ENCODE measurements around the gene ZNF385C.

ZNF385C gene

DNA sequence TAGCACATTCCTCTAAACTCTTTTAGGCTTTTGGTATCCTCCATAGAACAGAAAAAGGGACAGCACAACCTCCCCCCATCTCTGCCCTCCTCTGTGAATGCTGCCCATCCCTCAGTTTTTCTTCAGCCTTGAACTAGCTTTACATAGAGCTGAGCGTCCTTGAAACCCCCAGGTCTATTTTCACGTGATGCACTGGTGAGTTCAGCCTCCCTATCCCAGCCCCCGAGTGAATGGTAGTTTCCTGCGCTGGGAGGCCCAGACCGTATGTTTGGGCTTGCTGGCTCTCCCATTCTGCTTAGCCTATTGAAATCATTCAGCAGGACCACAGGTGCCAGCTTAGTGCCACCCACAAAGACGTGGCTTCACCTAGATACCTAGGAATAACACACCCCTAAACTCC, 22.5 kb downstream of the ZNF385C start:
- DNase-seq: no peak

DNA sequence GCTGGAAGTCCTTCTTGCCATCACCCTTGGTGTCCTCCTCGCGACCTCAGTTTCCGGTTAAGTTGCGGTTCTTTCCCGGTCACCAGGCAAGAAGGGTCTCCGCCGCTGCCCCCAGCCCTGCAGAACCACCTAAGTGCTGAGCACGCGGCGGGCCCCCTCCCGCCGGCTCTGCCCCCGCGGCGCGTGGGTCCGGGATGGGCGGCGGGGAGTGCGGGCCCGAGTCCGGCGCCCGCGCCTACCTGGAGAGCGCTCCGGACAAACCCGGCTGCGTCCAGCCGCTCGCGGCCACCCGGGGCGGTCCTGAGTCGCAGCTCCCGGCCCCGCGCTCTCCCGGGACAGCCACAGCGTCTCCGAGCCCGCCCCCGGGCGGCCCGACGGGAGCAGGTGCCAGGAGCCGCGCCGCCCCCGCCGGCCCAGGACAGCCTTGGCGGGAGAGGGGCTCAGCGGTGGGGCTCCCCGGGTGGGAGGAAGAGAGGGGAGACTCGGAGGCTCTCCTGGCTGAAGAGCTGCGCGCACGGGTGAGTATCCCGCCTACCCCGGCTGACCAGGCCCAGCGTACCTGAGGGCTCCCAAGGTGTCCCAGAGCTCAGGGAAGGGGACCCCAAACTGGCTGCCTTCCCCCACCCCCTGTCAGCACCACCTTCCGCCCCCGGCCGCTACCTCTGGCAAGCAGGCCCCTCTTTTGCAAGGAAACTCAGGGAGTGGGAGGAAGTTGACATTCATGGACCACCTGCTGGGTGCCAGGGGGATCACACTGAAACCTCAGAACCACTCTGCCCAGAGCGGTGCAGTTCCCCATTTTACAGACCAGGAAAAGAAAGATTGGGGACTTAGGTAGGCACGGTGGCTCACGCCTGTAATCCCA, 25.7 kb downstream of the ZNF385C start:
- DNase-seq: no peak

- DNase-seq: no peak
These were observed 26.5 kb downstream of the ZNF385C start for GRCh38 chr17:42071810-42072209.

DNA sequence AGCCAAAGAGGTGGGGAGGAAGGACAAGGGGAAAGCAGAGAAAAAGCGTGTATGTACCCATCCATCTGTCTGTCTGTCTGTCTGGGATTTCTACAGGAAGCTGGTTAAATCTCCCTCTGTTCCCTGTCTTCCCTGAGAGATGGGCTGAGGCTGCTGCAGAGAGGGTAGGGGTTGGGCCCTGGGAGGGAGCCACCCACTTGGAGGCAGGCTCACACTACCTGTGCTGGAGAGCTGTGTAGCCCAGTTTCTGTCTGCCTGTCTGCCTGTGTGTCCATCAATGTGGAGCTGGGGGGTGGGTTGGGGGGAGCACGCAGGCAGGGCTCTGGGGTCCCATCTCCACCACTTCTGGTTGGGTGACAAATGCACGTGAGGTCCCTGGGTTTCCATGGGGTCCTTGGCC, 29.3 kb downstream of the ZNF385C start:
- no peak for DNase-seq

- DNase-seq: peak; percentile 34
These were observed 30.7 kb downstream of the ZNF385C start for GRCh38 chr17:42067371-42068091.

GRCh38 chr17:42065201-42065600, 33.1 kb downstream of the ZNF385C start:
- DNase-seq: no peak

GRCh38 chr17:42062681-42063080, 35.6 kb downstream of the ZNF385C start:
- DNase-seq: no peak

DNA sequence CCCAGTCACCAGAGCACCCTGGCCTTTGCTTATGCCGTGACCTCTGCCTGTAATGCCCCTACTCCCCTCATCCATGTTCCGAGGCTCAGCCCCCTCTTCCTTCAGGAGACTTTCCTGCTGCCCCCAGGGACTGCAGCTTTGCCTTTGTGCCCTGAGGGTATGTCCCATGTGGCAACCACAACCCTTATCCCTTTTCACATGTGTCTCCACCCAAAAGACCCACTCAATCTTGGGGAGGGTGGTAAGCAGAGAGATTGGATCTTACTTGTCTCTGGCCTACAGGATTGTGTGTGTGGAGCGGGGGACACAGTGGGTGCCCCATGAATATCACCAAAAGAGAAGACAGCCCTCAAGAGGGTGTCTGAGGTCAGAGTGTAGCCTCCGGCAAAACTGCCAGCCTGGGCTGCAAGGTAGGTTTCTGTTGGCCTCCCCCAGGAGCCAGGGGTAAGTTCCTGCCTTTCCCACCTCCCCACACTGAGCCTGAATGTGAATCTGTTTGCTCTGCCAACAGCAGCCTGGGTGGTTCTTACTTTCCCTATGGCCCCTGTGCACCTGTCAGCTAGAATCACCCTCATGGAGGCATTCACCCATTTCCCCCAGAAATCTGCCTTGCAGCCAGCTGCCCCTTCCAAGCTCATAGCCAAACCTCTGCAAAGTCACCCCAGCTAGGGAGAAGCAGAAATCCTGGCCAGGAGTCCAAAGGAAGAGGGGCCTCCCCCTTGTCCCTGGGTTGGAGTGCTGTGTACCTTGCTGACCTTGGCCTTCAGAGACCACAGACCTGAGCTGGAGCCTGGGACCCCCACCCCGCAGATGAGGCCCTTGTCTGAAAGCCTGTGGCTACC, 36.4 kb downstream of the ZNF385C start:
- DNase-seq: no peak

DNA sequence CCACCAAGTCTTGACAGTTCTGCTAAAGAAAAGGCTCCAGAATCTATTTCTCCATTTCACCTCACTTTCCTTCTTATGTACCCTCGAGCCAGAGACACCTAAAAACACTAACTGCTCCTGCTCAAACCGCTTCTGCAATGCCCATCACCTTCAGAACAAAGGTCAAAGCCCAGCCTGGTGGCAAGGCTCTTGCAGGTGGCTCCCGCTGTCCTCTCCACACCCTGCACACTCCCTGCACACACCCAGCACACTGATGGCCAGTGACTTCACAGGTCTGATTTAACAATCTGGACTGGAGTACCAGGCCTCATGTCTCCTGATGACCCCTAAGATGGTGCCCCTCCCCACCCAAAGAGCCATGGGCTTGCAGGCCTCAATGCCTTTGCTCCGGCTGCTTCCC, 38.0 kb downstream of the ZNF385C start:
- no peak for DNase-seq

DNA sequence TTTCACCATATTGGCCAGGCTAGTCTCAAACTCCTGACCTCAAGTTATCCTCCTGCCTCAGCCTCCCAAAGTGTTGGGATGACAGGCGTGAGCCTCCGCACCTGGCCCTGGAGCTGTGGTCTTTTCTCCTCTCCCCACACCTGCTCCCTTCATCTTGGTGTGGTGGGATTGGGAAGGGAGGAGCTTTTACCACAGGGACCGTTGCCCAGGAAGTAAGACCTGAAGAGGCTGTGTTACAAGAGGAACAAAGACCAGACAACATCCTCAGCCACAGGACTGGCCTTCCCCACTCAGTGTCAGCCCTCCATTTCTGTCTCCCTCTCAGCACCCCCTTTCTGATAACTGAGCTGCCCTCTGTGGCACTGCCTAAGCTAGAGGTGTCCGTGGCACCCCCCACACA, 38.5 kb downstream of the ZNF385C start:
- no peak for DNase-seq

DNA sequence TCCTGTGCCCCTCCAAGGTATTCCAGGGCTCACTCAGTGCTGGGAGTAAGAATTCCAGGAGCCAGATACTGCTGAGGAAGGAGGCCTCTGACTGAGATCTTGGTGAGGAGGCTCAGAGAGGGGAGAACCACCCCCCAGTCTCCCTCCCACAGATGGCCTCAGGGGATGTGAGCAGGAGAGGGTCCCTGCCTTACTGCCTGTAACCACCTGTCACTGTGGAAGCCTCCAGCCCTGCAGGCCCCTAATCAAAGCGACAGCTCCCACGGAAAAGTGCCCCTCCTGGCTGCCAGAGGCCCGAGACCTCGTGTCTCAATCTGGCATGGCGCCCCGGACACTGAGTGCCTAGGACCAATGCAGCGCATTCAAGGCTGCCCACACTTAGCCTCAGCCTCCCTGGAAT, 40.2 kb downstream of the ZNF385C start:
- no peak for DNase-seq

- no peak for DNase-seq
These were observed 41.6 kb downstream of the ZNF385C start for GRCh38 chr17:42056635-42057034.

GRCh38 chr17:42055496-42055895, 42.8 kb downstream of the ZNF385C start:
- DNase-seq: no peak

- no peak for DNase-seq
These were observed 43.2 kb downstream of the ZNF385C start for GRCh38 chr17:42055027-42055426.

GRCh38 chr17:42053731-42054500, 44.4 kb downstream of the ZNF385C start:
- no peak for DNase-seq

- DNase-seq: no peak
These were observed 45.9 kb downstream of the ZNF385C start for GRCh38 chr17:42052346-42052877.

DNA sequence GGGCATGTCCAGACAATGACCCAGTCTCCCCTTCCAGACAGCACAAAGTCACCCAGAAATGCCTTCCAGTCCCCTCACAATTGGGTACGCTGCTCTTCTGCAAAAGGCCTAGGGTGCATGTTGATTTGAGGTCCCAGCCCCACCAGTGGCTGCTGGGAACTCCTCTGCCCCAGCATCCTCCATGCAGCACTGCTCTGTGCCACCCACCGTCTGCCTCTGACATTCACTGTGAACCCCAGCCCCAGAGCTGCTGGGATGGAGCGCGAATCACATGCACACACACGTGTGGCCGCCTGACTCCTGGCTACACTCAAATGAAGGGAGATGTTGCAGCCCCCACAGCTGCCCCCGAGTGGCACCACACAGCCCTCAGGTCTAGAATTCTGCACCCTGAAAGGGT, 46.6 kb downstream of the ZNF385C start:
- no peak for DNase-seq

- no peak for DNase-seq
These were observed 47.3 kb downstream of the ZNF385C start for GRCh38 chr17:42051013-42051400.

GRCh38 chr17:42050393-42051012, 47.8 kb downstream of the ZNF385C start, which contains the start of gene C17orf113:
TSS of gene C17orf113 (minus strand) at chr17:42050601. CDS start at chr17:42043376, 7,225 bp downstream.
- peak; percentile 22 for DNase-seq

- no peak for DNase-seq
These were observed 48.4 kb downstream of the ZNF385C start for GRCh38 chr17:42049834-42050392.

DNA sequence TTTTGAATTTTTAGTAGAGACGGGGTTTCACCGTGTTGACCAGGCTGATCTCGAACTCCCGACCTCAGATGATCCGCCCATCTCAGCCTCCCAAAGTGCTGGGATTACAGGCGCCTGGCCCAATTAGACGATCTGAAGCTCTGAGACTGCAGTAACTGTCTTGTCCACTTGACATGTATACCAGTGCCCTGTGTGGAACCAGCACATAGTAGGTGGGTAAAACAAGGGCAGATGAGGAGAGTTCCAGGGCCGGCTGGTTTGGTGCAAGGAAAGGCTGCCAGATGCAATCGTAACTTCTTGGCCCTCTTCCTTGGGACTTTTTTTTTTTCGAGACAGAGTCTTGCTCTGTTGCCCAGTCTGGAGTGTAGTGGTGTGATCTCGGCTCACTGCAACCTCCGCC, 50.9 kb downstream of the ZNF385C start:
- DNase-seq: no peak

All from NCI-H748 treated with DMSO at 0.1 percent for 48 hours (cell line).